H1 (cell line): ENCODE measurements around the gene WNK2. TPM values are rescaled to one million over a fixed set of nuclear protein-coding genes. Genes with fewer than 3 reads are reported as not detected.

Experiments
- BRCA1 ChIP-seq: IDR thresholded peaks from 2 replicates; pipeline ENCODE4 v1.6.1; 2012; ENCODE audit warnings: low read depth, low read length, improper control_type of control experiment
- CHD1 ChIP-seq: IDR thresholded peaks from 2 replicates; pipeline ENCODE4 v1.6.1; 2012; ENCODE audit warnings: low read depth, low read length, improper control_type of control experiment
- NANOG ChIP-seq: IDR thresholded peaks from 2 replicates; pipeline ENCODE4 v1.6.1; 2011; ENCODE audit warnings: low read length, low read depth, mild to moderate bottlenecking, inconsistent platforms; ENCODE audit not compliant: insufficient read depth, poor library complexity, severe bottlenecking
- RFX5 ChIP-seq: IDR thresholded peaks from 2 replicates; pipeline ENCODE4 v1.6.1; 2011; ENCODE audit warnings: low read depth, low read length, improper control_type of control experiment, borderline replicate concordance
- SIN3A ChIP-seq, 2 experiments: IDR thresholded peaks in 1 of 2; conservative IDR thresholded peaks in 1 of 2; 2 replicates each; pipeline ENCODE4 v1.6.1; 2011 to 2012; ENCODE audit warnings: low read length in 2 of 2, improper control_type of control experiment in 1 of 2, low read depth in 1 of 2, mild to moderate bottlenecking in 1 of 2
- SUZ12 ChIP-seq: fragments of 200-600 bp; sonication (generic); IDR thresholded peaks from 2 replicates; pipeline ENCODE4 v1.6.1; 2012; ENCODE audit warnings: mild to moderate bottlenecking, inconsistent platforms, low read length, moderate library complexity, mixed read lengths
- TBP ChIP-seq: IDR thresholded peaks from 2 replicates; pipeline ENCODE4 v1.6.1; 2011; ENCODE audit warnings: low read depth, low read length, improper control_type of control experiment
- ZNF274 ChIP-seq: IDR thresholded peaks from 2 replicates; pipeline ENCODE4 v1.7.0; 2012; ENCODE audit warnings: low read length, borderline replicate concordance; ENCODE audit errors: extremely low read depth
- polyA plus RNA-seq, 7 experiments: library from polyadenylated mRNA; depleted of rRNA in 3 of 7; stranded (reverse) in 5 of 7; unstranded in 2 of 7; fragments of >200 nt in 5 of 7; fragments of 200-250 nt in 2 of 7; gene quantifications; 1 replicate in 5 of 7; 2 replicates in 1 of 7; 4 replicates in 1 of 7; pipeline versions ENCODE4 v1.2.1 to v1.2.3, GENCODE V29; 2011 to 2013; ENCODE audit warnings: missing spikeins in 2 of 7, mixed read lengths in 2 of 7
- total RNA-seq: library from RNA; stranded (reverse); fragmentation: NEBNext Ultra II Directional; extraction: Animal tissue kit (Norgen Biotek cat#: 25700); gene quantifications from 2 replicates; pipeline ENCODE4 v1.2.1, GENCODE V29; 2021
- TF ChIP-seq, protein P1 (sequence below), 3 experiments: IDR thresholded peaks; 1 replicate in 2 of 3; 2 replicates in 1 of 3; pipeline versions ENCODE4 v1.5.1 to v1.6.1; 2011; ENCODE audit warnings: low read length in 3 of 3, mild to moderate bottlenecking in 3 of 3, inconsistent platforms in 2 of 3, low read depth in 1 of 3, moderate library complexity in 1 of 3; ENCODE audit not compliant: insufficient read depth in 1 of 3; ENCODE audit errors: control extremely low read depth in 1 of 3

Gene WNK2
- total and polyA plus RNA-seq, 2 of the 8 experiments (the other 6 are each of a cell fraction or from before 2014, with no cell fraction given), result 12.0 to 87.2 TPM

DNA sequence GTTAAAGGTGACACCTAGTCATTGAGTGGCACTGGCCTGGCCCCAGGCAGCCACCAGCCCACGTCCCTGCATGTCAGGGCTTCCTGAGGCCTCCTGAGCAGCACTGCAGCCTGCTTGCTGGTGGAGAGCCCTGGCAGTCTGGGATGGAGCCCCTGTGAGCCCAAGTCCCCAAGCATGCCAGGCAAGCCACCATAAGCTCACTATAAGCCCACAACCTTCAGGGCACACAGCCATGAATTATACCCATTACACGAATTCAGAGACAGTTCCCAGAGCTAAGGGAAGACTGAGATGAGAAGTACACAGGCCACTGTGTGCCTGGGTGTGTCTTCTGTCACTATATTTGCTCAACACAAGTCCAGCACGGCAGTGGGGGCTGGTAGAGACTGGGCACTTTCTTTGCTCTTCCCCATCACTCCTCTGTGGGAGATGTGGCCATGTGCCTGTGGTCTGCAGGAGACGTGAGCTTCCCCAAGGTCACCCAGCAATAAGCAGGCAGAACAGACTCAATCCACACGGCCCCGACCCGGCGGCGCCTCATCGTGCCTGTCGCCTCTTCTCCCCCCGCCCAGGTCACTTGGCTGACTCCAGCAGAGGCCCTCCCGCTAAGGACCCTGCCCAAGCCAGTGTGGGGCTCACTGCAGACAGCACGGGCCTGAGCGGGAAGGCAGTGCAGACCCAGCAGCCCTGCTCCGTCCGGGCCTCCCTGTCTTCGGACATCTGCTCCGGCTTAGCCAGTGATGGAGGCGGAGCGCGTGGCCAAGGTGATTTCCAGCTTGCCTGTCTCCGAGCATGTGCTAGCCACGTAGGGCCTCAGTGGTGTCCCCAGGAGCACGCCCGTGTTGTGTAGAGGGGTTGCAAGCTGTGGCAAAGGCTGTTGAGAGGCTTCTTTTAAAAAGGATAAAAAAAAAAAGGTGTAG lies 114.8 kb downstream of the WNK2 start (continued):
- TF ChIP-seq, protein P1, sequence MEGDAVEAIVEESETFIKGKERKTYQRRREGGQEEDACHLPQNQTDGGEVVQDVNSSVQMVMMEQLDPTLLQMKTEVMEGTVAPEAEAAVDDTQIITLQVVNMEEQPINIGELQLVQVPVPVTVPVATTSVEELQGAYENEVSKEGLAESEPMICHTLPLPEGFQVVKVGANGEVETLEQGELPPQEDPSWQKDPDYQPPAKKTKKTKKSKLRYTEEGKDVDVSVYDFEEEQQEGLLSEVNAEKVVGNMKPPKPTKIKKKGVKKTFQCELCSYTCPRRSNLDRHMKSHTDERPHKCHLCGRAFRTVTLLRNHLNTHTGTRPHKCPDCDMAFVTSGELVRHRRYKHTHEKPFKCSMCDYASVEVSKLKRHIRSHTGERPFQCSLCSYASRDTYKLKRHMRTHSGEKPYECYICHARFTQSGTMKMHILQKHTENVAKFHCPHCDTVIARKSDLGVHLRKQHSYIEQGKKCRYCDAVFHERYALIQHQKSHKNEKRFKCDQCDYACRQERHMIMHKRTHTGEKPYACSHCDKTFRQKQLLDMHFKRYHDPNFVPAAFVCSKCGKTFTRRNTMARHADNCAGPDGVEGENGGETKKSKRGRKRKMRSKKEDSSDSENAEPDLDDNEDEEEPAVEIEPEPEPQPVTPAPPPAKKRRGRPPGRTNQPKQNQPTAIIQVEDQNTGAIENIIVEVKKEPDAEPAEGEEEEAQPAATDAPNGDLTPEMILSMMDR (IDR thresholded peaks at IDR 0.05; ENCODE audit: control extremely low read depth in 1 of 3, insufficient read depth in 1 of 3, low read depth in 1 of 3, low read length in 3 of 3), result no peak
- TF ChIP-seq RFX5 (no peak), BRCA1 (no peak), CHD1 (no peak), SUZ12 (no peak), SIN3A (conservative IDR thresholded peaks at IDR 0.05 in 1 of 2, IDR thresholded peaks at IDR 0.05 in 1 of 2; ENCODE audit: low read depth in 1 of 2, low read length in 2 of 2) (no peak), TBP (no peak), NANOG (no peak), ZNF274 (no peak)
